NCI-H2029 treated with DMSO at 0.1 percent for 48 hours (cell line): ENCODE measurements around the gene FCER2.
"Not testable (repeated sequence)": the region's sequence is repeated elsewhere in the genome, so short reads cannot be mapped to it uniquely, and the experiment has no call there.

Experiments used
- DNase-seq: peaks from one replicate; lab custom pipeline; 2025; lab: John Stamatoyannopoulos, UW

Gene FCER2

DNA sequence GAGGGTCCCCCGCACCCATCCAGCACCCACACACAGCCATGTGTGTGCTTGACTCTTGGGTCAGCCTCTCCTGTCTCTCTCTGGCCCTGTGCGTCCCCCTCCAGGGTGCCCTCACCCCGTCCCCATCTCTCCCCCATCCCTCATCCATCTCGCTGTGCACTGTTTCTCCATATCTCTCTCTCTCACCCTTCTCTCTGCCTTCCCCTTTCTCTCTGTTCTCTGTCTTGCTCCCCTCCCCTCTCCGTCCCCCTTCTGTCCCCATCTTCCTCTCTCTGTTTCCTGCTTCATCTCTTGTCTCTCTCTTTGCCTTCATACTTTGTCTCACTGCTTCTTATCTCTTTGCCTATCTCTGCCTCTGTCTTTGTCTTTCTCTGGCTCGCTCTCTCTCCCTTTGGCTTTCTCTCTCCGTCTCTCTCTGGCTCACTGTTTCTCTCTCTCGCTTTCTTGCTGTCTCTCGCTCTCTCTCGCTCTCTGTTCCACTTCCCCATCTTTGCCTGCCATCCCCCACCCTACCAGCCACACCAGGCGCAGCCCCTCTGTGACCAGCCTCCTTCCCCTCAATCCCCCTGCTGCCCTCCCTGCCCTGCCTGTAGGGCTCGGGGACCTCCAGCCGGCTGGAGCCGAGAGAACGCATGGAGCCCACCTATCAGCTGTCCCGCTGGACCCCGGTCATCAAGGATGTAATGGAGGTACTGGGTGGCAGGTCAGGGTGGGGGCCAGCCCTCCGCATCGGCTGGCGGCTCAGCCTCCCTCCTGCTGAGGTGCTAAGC is 56.1 kb downstream of the FCER2 start:
- no peak for DNase-seq

DNA sequence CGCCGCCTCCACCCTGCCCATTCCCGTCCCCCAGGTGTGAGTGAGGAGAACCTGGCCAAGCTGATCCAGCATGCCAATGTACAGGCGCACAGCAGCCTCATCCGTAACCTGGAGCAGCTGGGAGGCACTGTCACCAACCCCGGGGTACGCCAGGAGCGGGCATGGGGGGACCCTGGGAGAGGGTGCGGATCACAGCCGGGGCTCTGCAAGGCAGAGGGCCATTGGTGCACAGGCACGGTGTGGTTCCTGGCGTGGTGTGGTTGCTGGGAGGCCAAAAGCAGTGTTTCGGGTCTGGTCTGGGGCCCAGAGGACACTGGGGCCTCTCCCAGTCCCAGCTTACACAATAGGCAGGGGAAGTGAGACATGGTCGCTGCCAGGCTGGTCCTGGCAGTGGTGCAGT is 56.8 kb downstream of the FCER2 start:
- no peak for DNase-seq

DNA sequence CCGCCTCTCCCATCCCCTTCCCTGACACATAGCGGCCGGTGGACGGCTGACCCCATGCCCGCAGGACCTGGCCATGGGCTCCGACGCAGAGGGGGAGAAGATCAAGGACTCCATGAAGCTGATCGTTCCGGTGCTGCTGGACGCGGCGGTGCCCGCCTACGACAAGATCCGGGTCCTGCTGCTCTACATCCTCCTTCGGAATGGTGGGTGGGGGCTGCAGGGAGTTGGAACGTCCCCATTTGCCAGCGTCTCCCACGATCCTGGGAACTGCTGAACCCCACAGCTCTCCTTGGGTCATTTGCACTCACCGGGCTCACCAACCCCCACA is 57.4 kb downstream of the FCER2 start:
- no peak for DNase-seq

DNA sequence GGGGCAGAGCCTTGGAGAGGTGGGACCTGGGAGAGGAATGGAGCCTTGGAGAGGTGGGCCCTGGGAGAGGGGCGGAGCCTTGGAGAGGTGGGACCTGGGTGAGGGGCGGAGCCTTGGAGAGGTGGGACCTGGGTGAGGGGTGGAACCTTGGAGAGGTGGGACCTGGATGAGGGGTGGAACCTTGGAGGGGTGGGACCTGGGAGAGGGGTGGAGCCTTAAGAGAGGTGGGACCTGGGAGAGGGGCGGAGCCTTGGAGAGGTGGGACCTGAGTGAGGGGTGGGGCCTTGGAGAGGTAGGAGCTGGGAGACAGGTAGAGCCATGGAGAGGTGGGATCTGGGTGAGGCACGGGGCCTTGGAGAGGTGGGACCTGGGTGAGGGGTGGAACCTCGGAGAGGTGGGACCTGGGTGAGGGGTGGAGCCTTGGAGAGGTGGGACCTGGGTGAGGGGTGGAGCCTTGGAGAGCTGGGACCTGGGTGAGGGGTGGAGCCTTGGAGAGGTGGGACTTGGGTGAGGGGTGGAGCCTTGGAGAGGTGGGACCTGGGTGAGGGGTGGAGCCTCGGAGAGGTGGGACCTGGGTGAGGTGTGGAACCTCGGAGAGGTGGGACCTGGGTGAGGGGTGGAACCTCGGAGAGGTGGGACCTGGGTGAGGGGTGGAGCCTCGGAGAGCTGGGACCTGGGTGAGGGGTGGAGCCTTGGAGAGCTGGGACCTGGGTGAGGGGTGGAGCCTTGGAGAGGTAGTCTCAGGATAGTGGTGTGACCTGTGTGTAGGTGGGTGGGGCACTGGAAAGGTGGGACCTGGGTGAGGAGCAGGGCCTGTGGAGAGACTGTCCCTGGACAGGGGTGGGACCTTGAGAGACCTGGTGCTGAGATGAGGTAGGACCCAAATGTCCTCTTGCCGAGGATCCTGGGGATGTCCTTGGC is 58.0 kb downstream of the FCER2 start:
- DNase-seq, result not testable (repeated sequence)

DNA sequence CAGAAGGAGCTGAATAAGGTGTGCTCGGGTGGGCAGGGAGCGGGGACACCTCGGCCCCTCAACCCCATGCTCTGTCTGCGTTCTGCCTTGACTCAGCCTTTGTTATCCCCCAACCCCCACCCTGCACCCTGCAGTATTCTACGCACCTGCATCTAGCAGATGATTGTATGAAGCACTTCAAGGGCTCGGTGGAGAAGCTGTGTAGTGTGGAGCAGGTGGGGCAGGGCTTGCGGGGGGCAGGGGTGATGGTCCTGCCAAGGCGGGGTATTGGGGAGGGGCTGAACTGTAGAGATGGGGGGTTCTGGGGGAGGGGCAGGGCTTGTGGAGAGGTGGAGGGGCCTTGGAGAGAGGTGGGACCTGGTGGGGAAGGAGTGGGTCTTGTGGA is 58.9 kb downstream of the FCER2 start:
- no peak for DNase-seq

DNA sequence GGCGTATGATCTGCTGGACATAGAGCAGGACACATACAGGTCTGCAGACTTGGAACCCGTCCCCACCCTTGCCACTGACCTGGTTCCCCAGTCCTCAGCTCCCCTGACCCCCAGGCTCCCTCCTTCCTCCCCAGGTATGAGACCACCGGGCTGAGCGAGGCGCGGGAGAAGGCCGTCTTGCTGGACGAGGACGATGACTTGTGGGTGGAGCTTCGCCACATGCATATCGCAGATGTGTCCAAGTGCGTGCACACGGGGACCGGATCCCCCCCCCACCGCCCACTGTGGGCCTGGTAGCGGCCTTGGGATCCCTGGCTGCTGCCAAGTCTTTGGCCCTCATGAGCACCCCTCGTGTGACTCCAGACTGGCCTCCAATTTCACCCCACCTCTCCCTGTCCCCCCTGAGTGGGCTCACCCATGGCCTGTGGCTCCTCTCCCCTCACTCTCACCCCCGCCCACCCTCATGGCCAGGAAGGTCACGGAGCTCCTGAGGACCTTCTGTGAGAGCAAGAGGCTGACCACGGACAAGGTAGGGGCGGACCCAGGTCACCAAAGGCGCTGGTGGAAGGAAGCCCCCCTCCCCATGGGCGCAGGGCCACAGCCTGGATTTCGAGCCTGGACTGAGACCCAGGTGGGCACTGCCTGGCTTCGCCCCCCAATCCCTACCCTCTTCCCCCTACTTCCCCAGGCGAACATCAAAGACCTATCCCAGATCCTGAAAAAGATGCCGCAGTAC is 59.5 kb downstream of the FCER2 start:
- no peak for DNase-seq

DNA sequence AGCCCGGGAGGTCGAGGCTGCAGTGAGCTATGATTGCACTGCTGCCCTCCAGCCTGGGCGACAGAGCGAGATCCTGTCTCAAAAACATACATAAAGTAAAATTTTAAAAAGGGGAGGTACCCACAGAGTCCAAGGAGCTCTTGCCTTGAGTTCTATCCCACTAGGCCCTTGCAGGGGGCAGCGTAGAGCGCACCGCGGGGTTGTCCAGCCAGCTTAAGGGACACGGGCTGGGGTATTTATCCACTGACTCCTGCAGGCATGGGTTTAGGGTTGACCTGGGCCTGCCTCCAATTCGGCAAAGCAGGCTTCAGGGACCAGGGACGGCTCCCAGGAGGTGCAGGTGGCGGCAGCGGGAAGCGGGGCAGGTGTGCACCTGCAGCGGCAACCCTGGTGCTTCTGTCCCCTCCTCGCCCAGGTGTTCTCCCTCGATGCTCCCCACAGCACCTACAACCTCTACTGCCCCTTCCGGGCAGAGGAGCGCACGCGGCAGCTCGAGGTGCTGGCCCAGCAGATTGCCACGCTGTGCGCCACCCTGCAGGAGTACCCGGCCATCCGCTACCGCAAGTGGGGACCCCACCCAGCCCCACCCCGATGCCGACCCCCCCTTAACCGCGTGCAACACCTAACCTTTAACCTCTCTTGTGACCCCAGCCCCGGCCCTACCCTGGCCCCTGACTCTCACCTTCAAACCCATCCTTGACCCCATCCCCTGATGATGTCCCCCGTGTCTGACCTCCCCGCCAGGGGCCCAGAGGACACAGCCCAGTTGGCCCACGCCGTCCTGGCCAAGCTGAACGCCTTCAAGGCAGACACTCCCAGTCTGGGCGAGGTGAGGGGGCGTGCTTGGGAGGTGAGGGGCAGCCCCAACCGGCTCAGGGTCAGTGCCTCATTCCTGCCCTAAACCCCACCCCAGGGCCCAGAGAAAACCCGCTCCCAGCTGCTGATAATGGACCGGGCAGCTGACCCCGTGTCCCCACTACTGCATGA is 60.3 kb downstream of the FCER2 start:
- no peak for DNase-seq

DNA sequence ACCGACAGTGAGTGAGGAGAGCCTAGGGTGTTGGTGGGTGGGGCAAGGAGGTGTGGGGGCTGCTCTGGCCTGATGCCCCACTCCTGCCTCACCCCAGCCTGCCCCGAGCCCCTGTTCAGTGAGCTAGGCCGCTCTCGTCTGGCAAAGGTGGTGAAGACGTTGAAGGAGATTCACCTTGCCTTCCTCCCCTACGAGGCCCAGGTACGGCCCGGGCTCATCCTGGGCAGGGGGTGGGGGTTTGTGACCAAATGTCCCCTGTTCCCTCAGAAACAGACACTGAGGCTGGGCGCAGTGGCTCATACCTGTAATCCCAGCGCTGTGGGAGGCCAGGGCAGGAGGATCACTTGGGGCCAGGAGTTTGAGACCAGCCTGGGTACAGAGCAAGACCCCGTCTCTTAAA is 61.1 kb downstream of the FCER2 start:
- no peak for DNase-seq

DNA sequence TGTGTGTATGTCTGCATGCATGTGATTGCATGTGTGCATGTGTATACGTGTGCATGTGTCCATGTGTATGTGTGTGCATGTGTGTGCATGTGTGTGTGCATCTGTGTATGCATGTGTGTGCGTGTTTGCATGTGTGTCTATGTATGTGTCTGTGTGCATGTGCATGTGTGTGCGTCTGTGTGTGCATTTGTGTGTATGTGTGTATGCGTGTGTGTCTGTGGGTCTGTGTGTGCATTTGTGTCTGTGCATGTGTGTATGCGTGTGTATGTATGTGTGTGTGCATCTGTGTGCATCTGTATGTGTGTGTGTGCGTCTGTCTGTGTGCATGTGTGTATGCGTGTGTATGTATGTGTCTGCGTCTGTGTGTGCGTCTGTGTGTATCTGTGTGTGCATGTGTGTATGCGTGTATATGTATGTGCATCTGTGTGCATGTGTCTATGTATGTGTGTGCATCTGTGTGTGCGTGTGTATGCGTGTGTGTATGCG is 62.0 kb downstream of the FCER2 start:
- no peak for DNase-seq

DNA sequence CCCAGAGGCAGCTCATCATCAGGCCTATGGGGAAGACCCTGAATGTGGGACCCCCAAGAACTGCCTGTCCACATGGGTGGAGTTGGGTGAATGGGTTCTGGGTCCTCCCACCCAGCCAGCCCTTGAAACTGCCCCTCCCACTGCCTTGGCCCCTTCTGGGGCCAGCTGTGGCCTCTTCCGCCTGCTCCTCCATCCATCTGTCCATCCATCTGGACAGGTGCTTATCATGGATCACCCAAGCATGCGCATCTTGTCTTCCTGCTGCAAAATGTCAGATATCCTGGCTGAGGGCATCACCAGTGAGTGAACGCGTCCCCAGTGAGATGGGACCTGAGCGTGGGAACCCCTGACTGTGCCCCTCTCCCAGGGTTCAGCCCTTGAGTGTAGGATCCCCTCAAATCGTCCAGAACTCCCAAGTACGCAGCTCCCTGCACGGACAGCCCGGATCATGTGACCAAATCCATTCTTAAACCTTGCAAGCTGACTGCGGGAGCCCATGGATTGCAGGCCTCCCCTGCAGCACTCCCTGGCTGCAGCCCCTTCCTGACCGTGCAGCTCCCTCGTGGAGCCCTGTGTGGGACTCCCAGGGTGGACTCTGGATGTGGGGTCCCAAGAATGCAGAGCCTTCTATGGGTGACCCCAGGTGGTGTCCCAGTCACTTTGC is 63.0 kb downstream of the FCER2 start:
- DNase-seq, result no peak
